Duodenal mucosa (tissue), 2 donors: ENCODE measurements around the gene ASB6.

ENCODE experiments used
- H3K27ac ChIP-seq: one replicate; pipeline ENCODE4 v1.7.0; 2013; ENCODE audit warnings: low read depth, low read length
- H3K27me3 ChIP-seq, 2 donors: one replicate each; pipeline ENCODE4 v1.7.0; 2013; ENCODE audit warnings: low read length in 2 of 2, control low read depth in 1 of 2; ENCODE audit not compliant: insufficient read depth in 2 of 2, control insufficient read depth in 1 of 2
- H3K36me3 ChIP-seq, 2 donors: one replicate each; pipeline ENCODE4 v1.7.0; 2013; ENCODE audit warnings: low read length in 2 of 2, control low read depth in 1 of 2; ENCODE audit not compliant: insufficient read depth in 2 of 2, control insufficient read depth in 1 of 2
- H3K4me1 ChIP-seq, 2 donors: one replicate each; pipeline ENCODE4 v1.7.0; 2013; ENCODE audit warnings: low read length in 2 of 2, control low read depth in 1 of 2; ENCODE audit not compliant: insufficient read depth in 2 of 2, control insufficient read depth in 1 of 2
- H3K4me3 ChIP-seq, 2 donors: one replicate each; pipeline ENCODE4 v1.7.0; 2013; ENCODE audit warnings: low read length in 2 of 2, low read depth in 1 of 2
- H3K9ac ChIP-seq, 2 donors: one replicate each; pipeline ENCODE4 v1.7.0; 2013; ENCODE audit warnings: low read length in 2 of 2, low read depth in 1 of 2
- H3K9me3 ChIP-seq, 2 donors: one replicate each; pipeline ENCODE4 v1.7.0; 2013; ENCODE audit warnings: low read length in 2 of 2, control low read depth in 1 of 2; ENCODE audit not compliant: control insufficient read depth in 1 of 2

ASB6 gene

DNA sequence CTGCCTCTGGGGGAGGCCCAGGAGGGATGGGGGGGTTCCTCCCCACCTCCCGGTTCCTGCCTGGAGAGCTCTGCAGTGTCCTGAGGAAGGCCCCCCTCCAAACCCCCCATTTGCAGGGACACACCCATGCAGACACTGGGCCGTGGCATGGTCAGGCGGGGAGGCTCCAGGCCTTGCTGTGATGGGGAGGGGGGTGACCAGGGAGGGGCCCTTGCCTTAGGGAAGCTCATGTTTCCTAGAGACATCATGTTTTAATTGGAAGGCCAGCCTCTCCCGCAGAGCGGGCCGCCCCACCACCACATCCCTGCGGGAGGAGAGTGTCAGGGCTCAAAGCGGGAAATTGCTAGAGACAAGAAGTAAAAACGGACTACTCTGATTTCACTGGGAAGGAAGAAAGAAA, 35.5 kb upstream of the ASB6 start:
- Histone ChIP-seq H3K9ac (no peak overlapping the region), H3K27ac (no peak overlapping the region), H3K27me3 (no peaks in the 10 kb centered on the region)

DNA sequence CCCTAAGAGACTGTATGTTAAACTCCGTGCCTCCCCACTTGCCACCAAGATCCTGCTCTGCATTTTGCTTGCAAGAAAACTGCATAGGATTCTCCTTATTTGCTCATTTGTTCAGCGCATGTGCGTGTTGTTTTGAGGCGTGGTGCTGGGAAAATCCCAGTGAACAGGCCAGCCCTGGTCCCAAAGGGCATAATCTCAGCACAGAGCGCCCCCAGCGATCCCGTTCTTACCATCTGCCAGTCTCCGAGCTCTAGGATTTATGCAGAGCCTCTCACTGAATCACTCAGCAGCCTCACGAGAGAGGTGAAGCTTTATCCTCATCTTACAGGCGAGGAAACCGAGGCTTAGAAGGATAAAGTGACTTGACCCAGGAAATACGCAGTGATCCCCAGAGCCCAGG, 35.0 kb upstream of the ASB6 start:
- Histone ChIP-seq H3K27ac (no peak overlapping the region), H3K4me1 (no peaks in the 10 kb centered on the region), H3K4me3 (no peak overlapping the region), H3K27me3 (no peaks in the 10 kb centered on the region), H3K9ac (no peak overlapping the region), H3K9me3 (no peaks in the 10 kb centered on the region), H3K36me3 (no peaks in the 10 kb centered on the region)

More for the DNA sequence above, 35.5 kb upstream of the ASB6 start:
- no peaks in the 10 kb centered on the region for H3K36me3 ChIP-seq
- no peak overlapping the region for H3K4me3 ChIP-seq
- no peaks in the 10 kb centered on the region for H3K9me3 ChIP-seq
- no peaks in the 10 kb centered on the region for H3K4me1 ChIP-seq

DNA sequence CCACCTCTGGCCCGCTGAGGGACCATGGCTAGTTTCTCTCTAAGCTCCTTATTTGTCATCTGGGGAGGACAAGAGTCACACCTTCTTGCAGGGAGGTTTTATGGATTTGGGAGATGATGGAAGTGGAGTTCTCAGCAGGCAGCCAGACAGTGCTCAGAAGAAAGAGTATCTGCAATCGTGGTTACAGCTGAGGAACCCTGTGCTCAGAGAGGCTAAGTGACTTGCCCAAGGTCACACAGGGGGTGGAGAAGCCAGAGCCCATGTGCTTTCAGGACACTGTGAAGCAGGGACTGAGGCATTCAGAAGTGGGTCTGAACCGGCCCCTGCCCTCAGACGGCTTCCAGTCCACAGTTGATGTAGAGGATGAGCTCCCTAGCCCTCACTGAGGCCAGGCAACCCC, 34.3 kb upstream of the ASB6 start:
- no peak overlapping the region for H3K27ac ChIP-seq
- no peak overlapping the region for H3K9ac ChIP-seq
- H3K36me3 ChIP-seq, result no peaks in the 10 kb centered on the region
- no peak overlapping the region for H3K4me3 ChIP-seq
- H3K9me3 ChIP-seq, result no peaks in the 10 kb centered on the region
- H3K4me1 ChIP-seq, result no peaks in the 10 kb centered on the region
- H3K27me3 ChIP-seq, result no peaks in the 10 kb centered on the region

DNA sequence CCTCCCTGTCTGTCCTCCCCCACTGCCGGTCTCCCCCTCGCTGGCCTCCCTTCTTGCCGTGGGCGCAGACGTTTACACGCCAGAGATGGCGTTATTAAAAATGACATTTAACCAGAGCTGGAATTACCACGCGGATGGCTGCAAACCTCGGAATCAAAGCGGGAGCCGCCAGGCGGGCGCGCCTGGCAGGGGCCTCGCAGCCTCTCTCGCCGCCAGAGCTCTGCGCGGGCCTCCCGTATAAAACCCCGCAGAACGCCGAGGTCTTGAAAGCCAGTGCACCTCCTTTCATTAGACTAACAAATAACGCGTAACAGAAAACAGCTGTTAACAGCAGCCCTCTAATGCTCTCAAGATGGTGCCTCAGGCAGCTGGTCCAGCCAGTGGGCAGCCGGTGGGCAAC, 33.7 kb upstream of the ASB6 start:
- Histone ChIP-seq H3K4me3 (no peak overlapping the region), H3K9me3 (no peaks in the 10 kb centered on the region), H3K27ac (no peak overlapping the region), H3K27me3 (no peaks in the 10 kb centered on the region), H3K4me1 (no peaks in the 10 kb centered on the region), H3K9ac (no peak overlapping the region), H3K36me3 (no peaks in the 10 kb centered on the region)

DNA sequence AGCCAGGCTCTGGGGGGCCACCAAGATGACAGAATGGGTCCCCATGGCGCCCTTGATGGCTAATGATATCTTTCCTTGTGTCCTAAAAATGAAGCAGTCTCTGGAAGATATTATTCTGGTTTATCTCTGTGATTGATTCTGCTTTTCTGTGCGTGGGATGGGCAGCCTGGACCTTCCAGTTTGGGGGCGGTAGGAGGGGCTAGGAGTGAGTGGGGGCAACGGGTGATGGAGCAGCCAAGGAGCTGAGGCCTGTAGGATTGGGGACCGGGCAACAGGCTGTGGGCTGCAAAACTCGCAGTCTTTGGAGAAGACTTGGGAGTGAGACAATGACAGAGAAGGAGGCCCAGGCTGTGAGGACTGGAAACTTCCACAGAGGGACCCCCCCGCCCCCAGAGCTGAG, 32.3 kb upstream of the ASB6 start:
- H3K27ac ChIP-seq, result no peak overlapping the region
- H3K9me3 ChIP-seq, result no peaks in the 10 kb centered on the region
- no peaks in the 10 kb centered on the region for H3K36me3 ChIP-seq
- no peaks in the 10 kb centered on the region for H3K27me3 ChIP-seq
- H3K4me1 ChIP-seq, result no peaks in the 10 kb centered on the region
- no peak overlapping the region for H3K4me3 ChIP-seq
- no peak overlapping the region for H3K9ac ChIP-seq

DNA sequence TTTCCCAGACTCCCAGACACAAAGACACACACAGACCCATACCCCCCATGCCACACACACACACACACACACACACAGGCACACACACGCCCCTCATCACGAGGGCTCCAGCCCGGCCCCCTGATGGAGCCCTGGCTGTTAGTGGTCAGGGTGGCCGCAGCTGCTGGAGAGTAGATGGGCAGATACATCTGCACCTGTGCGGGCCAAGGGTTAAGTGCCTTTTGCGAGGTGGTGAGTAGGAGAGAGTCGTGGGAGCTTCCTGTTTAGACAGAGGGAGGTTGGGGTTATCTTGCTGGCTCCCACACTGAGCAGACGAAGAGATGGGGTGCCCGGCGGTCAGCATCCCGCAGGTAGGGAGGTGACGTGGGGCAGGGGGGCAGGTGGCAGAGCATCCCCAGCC, 31.7 kb upstream of the ASB6 start:
- H3K4me3 ChIP-seq, result no peak overlapping the region
- no peaks in the 10 kb centered on the region for H3K27me3 ChIP-seq
- H3K9ac ChIP-seq, result no peak overlapping the region
- no peak overlapping the region for H3K27ac ChIP-seq
- no peaks in the 10 kb centered on the region for H3K9me3 ChIP-seq
- H3K36me3 ChIP-seq, result no peaks in the 10 kb centered on the region
- no peaks in the 10 kb centered on the region for H3K4me1 ChIP-seq

DNA sequence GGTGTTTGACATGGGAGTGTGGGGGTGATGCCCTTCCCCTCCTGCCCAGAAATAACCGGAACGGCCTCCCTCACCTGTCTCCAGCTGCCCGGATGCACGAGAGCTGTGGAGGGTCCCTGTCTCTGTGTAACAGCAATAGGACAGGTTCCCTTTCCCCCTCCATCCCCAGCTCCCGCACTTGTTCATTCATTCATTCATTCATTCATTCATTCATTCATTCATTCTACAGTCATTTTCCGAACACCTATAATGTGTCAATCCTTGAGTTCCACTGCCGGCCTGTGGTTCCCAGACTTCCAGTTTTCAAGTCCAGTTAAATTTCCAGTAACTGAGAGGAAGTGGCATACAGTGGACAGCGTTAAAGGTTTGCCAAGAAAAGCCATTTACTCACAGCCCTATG, 30.8 kb upstream of the ASB6 start:
- H3K36me3 ChIP-seq, result no peaks in the 10 kb centered on the region
- H3K9ac ChIP-seq, result no peak overlapping the region
- no peaks in the 10 kb centered on the region for H3K4me1 ChIP-seq
- no peak overlapping the region for H3K27ac ChIP-seq
- peaks cover 0 to 2% of the 10 kb centered on the region in 2 donors for H3K27me3 ChIP-seq
- H3K9me3 ChIP-seq, result no peaks in the 10 kb centered on the region
- no peak overlapping the region for H3K4me3 ChIP-seq

DNA sequence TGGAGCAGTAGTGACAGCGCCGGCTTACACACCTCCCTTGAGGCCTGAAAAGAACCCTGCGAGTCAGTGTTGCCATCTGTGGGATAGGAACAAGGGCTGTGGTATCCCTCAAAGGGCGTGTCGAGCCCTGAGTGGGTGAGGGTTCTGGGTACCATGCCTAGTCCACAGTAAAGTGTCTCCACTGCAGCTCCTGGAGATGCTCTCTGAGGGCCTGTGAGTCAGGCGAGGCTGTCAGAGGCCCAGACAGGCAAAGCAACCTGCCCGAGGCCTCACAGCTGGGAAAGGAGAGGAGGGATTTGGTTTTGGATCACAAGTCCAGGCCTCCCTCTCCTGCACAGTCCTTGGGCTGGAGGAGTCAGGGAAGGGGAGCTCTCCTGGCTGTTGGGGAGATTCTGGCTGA, 29.6 kb upstream of the ASB6 start:
- no peak overlapping the region for H3K27ac ChIP-seq
- H3K9me3 ChIP-seq, result no peaks in the 10 kb centered on the region

DNA sequence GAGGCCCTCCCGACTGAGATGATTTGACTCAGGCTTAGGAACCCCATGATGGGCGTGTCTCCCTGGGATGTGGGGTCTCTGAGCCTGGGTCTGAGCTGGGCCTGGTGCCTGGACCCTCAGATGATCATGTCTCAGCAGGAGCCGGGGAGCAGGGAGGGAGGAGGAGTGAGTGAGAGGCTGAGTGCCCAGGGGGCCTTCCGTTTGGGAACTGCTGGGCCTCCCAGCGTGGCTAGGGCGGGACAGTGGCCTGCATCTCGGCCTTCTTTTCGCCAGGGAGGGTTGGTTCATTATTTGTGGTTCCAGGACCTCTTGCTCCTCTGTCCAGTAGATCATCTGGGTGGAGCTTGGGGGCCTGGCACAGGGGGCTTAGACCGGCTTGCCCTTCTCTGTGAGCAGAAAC, 29.1 kb upstream of the ASB6 start:
- Histone ChIP-seq H3K27ac (no peak overlapping the region), H3K4me3 (no peak overlapping the region), H3K4me1 (no peaks in the 10 kb centered on the region), H3K36me3 (no peaks in the 10 kb centered on the region), H3K9me3 (no peaks in the 10 kb centered on the region), H3K27me3 (peaks cover 7 to 11% of the 10 kb centered on the region in 2 donors), H3K9ac (no peak overlapping the region)

More for the DNA sequence above, 29.6 kb upstream of the ASB6 start:
- Histone ChIP-seq H3K4me1 (no peaks in the 10 kb centered on the region), H3K27me3 (peaks cover 7 to 11% of the 10 kb centered on the region in 2 donors), H3K36me3 (no peaks in the 10 kb centered on the region), H3K4me3 (no peak overlapping the region), H3K9ac (no peak overlapping the region)

DNA sequence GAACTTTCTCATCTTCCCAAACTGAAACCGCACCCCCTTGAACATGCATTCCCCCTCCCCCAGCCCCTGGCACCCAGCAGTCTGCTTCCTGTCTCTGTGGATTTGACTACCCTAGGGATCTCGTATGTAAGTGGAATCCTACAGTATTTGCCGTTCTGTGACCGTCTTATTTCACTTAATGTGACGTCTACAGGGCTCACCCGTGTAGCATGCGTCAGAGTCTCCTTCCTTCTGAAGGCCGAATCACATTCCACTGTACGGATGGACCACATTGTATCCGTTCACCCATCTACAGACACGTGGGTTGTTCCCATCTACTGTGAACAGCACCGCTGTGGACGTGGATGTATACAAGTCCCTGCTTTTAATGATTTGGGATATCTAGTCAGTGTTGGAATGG, 28.0 kb upstream of the ASB6 start:
- no peak overlapping the region for H3K9ac ChIP-seq
- H3K36me3 ChIP-seq, result no peaks in the 10 kb centered on the region
- H3K4me1 ChIP-seq, result no peaks in the 10 kb centered on the region
- no peak overlapping the region for H3K4me3 ChIP-seq
- no peaks in the 10 kb centered on the region for H3K9me3 ChIP-seq
- no peak overlapping the region for H3K27ac ChIP-seq
- peaks cover 7 to 11% of the 10 kb centered on the region in 2 donors for H3K27me3 ChIP-seq

DNA sequence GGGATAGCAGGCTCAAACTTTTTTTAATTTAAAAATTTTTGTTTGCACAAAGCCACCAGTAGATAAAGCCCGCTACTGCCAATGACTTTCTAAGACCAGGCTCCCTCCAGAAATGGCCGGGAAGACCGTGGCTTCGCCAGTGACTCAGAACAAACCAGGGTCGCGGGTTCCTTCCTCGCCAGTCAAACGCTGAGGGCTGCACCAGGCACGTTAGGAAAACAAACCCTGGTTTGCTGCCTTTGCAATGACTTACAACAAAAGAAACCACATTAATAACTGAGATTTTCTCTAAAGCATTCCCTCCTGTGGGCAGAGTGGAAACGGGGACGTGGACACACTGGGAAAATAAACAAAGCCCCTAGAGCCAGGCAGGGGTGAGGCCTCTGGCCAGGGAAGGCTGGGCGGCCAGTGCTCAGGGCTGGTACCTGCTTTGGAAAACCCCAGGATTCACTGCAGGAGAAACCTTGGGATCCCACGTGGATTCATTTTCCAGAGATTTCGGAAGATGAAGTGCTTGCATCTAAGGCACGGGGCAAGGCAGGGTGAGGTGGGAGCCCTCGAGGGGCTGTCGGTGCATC, 27.3 kb upstream of the ASB6 start:
- Histone ChIP-seq H3K9me3 (no peaks in the 10 kb centered on the region), H3K4me1 (no peaks in the 10 kb centered on the region), H3K27ac (no peak overlapping the region), H3K4me3 (no peak overlapping the region), H3K27me3 (peaks cover 11% of the 10 kb centered on the region in 2 donors), H3K36me3 (no peaks in the 10 kb centered on the region), H3K9ac (no peak overlapping the region)
